Stomach (tissue), 9 donors: ENCODE measurements around the gene OR51D1. TPM values are rescaled to one million over a fixed set of nuclear protein-coding genes. Genes with fewer than 3 reads are reported as not detected.

Experiments
- DNase-seq, 2 donors: peaks; one replicate each; pipeline versions ENCODE4 v3.0.0 to v3.0.0-alpha.2; 2013 to 2019
- H3K27ac ChIP-seq, 5 donors: fragments of 200-600 bp in 4 of 5; sonication (generic) in 4 of 5; one replicate each; pipeline ENCODE4 v1.5.1; 2013 to 2019; ENCODE audit warnings: mild to moderate bottlenecking in 1 of 5, moderate library complexity in 1 of 5
- H3K27me3 ChIP-seq, 3 donors: fragments of 200-600 bp; sonication (generic); one replicate each; pipeline ENCODE4 v1.5.1; 2017 to 2019; ENCODE audit warnings: mixed run types in 1 of 3
- H3K36me3 ChIP-seq, 4 donors: fragments of 200-600 bp; sonication (generic); 1 replicate in 3 of 4; 2 replicates in 1 of 4; pipeline ENCODE4 v1.5.1; 2016 to 2019
- H3K4me1 ChIP-seq, 4 donors: fragments of 200-600 bp; sonication (generic); one replicate each; pipeline ENCODE4 v1.5.1; 2016 to 2019
- H3K4me3 ChIP-seq, 4 donors: fragments of 200-600 bp; sonication (generic) in 3 of 4; one replicate each; pipeline ENCODE4 v1.5.1; 2016 to 2019; ENCODE audit warnings: mild to moderate bottlenecking in 1 of 4
- H3K9me3 ChIP-seq, 4 donors: fragments of 200-600 bp; sonication (generic); one replicate each; pipeline ENCODE4 v1.5.1; 2016 to 2019
- EP300 ChIP-seq: sonication (generic); formaldehyde crosslinking; IDR thresholded peaks from one replicate; pipeline ENCODE4 v1.6.1; 2017; ENCODE audit warnings: antibody characterized with exemption
- POLR2A ChIP-seq, 4 donors: fragments of 450-650 bp; IDR thresholded peaks; one replicate each; pipeline ENCODE4 v1.6.1; 2016; ENCODE audit warnings: antibody characterized with exemption in 4 of 4, control low read depth in 2 of 4, mild to moderate bottlenecking in 1 of 4, moderate library complexity in 1 of 4
- POLR2AphosphoS5 ChIP-seq, 3 donors: sonication (generic); formaldehyde crosslinking; IDR thresholded peaks; one replicate each; pipeline ENCODE4 v1.6.1; 2016; ENCODE audit warnings: antibody characterized with exemption in 3 of 3
- WGBS, 5 donors: extraction: QIAGEN DNeasy Blood & Tissue Kit in 3 of 5; methylation state at CpG; one replicate each; pipeline versions ENCODE4 v1.1.5 to v1.1.7; 2013 to 2018; 5-methylcytosine and 5-hydroxymethylcytosine counted together
- intact Hi-C: fragments of 100-400 bp; cut with DNase I; formaldehyde crosslinking; loops from one replicate; pipeline ENCODE4 v1.15.1; 2023; ENCODE audit warnings: low total_unique reads
- polyA plus RNA-seq, 3 donors: library from polyadenylated mRNA; stranded (reverse); fragments of 200-250 nt; gene quantifications; one replicate each; pipeline ENCODE4 v1.2.3, GENCODE V29; 2013
- total RNA-seq, 5 donors: library from RNA; depleted of rRNA; stranded (reverse); fragments of >200 nt; gene quantifications; one replicate each; pipeline versions ENCODE4 v1.1.0 to v1.2.3, GENCODE V29; 2014 to 2016
- TF ChIP-seq, protein P1 (sequence below), 7 experiments: fragments of 450-650 bp in 4 of 7; fragments of 200-600 bp in 3 of 7; sonication (generic) in 3 of 7; IDR thresholded peaks; one replicate each; pipeline ENCODE4 v1.5.1; 2016 to 2019; ENCODE audit warnings: antibody characterized with exemption in 7 of 7, control low read depth in 2 of 7, mild to moderate bottlenecking in 1 of 7
- donor health status: healthy with polysubstance abuse.
- donor health status: Bipolar disorder and iron deficiency.
- donor health status: healthy.

The OR51D1 gene
- total and polyA plus RNA-seq, 8 donors = not detected

DNA sequence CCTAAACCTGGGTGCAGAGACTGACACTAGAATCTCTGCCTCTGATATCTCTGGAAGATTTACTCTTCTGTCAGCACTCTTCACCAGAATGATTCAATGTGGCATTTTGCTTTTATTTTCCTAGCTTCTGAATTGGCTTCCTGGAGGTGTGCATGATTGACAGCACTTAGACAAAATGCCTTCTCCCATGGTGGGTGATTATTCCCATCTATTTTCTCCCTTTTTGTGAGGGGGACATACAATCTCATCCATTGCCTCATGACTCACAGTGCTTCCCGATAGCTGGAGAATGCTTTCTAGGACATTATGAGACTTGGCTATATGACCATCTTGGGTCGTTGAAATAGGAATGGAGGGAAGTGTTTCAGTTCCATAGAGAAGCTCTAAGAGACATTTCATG lies 25.3 kb upstream of the OR51D1 start:
- no peaks in the 10 kb centered on the region for H3K36me3 ChIP-seq
- no peak overlapping the region for H3K27ac ChIP-seq
- H3K27me3 ChIP-seq = no peaks in the 10 kb centered on the region
- DNase-seq = no peak
- H3K4me3 ChIP-seq = no peak overlapping the region
- TF ChIP-seq POLR2AphosphoS5 (IDR thresholded peaks at IDR 0.05) (no peak), POLR2A (IDR thresholded peaks at IDR 0.05) (no peak), EP300 (no peak)
- TF ChIP-seq, protein P1, sequence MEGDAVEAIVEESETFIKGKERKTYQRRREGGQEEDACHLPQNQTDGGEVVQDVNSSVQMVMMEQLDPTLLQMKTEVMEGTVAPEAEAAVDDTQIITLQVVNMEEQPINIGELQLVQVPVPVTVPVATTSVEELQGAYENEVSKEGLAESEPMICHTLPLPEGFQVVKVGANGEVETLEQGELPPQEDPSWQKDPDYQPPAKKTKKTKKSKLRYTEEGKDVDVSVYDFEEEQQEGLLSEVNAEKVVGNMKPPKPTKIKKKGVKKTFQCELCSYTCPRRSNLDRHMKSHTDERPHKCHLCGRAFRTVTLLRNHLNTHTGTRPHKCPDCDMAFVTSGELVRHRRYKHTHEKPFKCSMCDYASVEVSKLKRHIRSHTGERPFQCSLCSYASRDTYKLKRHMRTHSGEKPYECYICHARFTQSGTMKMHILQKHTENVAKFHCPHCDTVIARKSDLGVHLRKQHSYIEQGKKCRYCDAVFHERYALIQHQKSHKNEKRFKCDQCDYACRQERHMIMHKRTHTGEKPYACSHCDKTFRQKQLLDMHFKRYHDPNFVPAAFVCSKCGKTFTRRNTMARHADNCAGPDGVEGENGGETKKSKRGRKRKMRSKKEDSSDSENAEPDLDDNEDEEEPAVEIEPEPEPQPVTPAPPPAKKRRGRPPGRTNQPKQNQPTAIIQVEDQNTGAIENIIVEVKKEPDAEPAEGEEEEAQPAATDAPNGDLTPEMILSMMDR (IDR thresholded peaks at IDR 0.05) = no peak
- no peaks in the 10 kb centered on the region for H3K9me3 ChIP-seq
- peaks cover 3 to 25% (median 5%) of the 10 kb centered on the region in 4 donors for H3K4me1 ChIP-seq
- intact Hi-C loops = no loop called here
- 79 to 93% (median 91%) methylated on average over 2 of the region's 2 CpGs for WGBS, 5 donors

DNA sequence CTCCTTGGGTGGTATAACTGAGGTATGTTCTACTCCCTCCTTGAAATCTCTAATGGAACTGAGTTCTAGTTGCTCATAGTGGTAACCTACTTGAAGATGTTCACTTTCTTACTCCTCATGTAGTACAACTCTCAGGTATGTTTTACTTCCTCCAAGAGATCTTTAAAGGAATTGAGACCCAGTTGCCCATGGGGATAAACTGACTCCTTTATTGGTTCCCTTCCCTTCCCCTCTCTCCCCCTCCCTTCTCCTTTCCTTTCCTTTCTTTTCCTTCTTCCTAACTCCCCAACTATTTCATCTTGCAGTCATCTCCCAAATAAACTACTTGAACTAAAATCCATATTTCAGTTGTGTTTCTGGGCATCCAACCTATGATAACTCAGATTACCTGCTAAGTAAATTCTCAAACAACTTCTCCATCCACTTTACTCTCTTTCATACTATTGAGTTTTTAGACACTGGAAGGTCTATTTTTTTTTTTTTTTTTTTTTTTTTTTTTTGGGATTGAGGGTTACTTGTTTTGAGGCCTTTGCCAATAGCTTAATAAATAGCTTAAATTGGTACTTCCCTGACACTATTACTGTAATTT lies 21.3 kb upstream of the OR51D1 start:
- no peak overlapping the region for H3K27ac ChIP-seq
- no peaks in the 10 kb centered on the region for H3K9me3 ChIP-seq
- intact Hi-C loops = no loop called here
- no peaks in the 10 kb centered on the region for H3K4me1 ChIP-seq
- H3K4me3 ChIP-seq = no peak overlapping the region
- H3K36me3 ChIP-seq = no peaks in the 10 kb centered on the region
- DNase-seq = no peak
- TF ChIP-seq POLR2AphosphoS5 (IDR thresholded peaks at IDR 0.05) (no peak), EP300 (no peak), POLR2A (IDR thresholded peaks at IDR 0.05) (no peak)
- TF ChIP-seq, protein P1 (IDR thresholded peaks at IDR 0.05) = no peak
- H3K27me3 ChIP-seq = no peaks in the 10 kb centered on the region

DNA sequence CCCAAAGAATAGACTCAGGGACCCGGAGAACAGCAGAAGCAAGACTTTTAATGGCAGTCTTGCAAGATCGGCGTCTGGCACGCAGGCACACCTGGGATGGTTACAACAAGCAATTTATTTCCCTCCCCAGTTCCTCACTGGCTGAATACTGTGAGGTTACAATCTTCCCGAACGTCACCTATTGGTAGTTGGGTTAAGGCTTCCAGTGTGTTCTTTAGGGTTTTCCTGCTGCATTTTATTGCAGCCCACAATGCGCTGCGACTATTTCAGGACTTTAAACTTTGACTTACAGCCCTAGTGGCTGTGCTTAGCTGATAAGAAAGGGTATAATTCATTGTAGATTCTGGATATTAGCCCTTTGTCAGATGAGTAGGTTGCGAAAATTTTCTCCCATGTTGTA lies 17.8 kb upstream of the OR51D1 start:
- DNase-seq = no peak
- intact Hi-C loops = no loop called here
- no peak overlapping the region for H3K4me3 ChIP-seq
- TF ChIP-seq EP300 (no peak), POLR2AphosphoS5 (IDR thresholded peaks at IDR 0.05) (no peak), POLR2A (IDR thresholded peaks at IDR 0.05) (no peak)
- TF ChIP-seq, protein P1 (IDR thresholded peaks at IDR 0.05) = no peak
- peaks cover 0 to 5% (median 0%) of the 10 kb centered on the region in 4 donors for H3K9me3 ChIP-seq
- H3K36me3 ChIP-seq = no peaks in the 10 kb centered on the region
- no peaks in the 10 kb centered on the region for H3K4me1 ChIP-seq
- H3K27ac ChIP-seq = no peak overlapping the region
- H3K27me3 ChIP-seq = no peaks in the 10 kb centered on the region
- WGBS, 5 donors = 71 to 80% (median 78%) methylated on average over 9 of the region's 9 CpGs

DNA sequence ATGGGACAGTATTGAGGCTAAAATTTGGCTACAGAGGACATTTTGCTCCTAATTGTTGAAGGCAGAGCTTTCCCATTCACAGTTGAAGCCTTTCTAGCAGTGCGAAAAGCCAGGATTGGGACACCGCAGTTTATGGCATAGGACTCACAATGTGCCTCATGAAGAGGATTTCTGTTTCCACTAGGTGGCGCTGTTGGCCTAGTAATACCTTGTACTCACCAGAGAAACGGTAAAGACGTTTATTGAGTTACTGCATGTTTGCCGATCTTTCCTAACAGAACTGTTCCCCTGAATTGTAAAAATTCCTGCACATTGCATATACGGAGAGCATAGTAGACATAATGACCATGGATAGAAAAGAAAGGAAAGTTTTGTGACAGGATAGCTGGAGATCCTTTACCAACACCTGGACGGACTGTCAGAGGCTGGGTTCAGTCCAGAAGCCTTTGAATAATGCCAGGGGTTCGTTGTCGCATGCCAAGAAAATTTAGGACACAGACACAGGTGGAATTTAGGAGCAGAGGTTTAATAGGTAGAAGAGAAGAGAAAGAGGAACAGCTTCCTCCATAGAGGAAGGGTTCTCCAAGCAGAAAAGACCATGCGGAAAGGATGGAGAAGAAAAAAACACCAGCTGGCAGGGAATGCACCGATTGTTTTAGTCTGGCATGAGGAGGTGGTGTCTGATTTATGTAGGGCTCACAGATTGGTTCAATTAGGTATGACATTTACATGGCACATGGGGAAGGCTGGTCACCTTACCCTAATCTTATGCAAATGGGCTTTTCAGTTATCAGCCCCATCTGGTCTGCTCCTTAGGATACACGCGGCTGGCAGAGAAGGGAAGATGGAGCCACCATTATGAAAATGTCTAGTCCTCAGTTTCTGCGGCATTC lies 10.8 kb upstream of the OR51D1 start:
- no peaks in the 10 kb centered on the region for H3K4me1 ChIP-seq
- TF ChIP-seq, protein P1 (IDR thresholded peaks at IDR 0.05) = peak in 5 of 7 experiments; percentile 14 to 53 (median 36)
- TF ChIP-seq POLR2A (IDR thresholded peaks at IDR 0.05) (no peak), POLR2AphosphoS5 (IDR thresholded peaks at IDR 0.05) (no peak), EP300 (no peak)
- DNase-seq = peak; percentile 64 to 79
- intact Hi-C loops = no loop called here
- 37 to 42% (median 39%) methylated on average over 15 of the region's 15 CpGs for WGBS, 5 donors
- H3K4me3 ChIP-seq = no peak overlapping the region
- peaks cover 5 to 23% (median 12%) of the 10 kb centered on the region in 4 donors for H3K9me3 ChIP-seq
- H3K36me3 ChIP-seq = no peaks in the 10 kb centered on the region
- no peak overlapping the region for H3K27ac ChIP-seq
- no peaks in the 10 kb centered on the region for H3K27me3 ChIP-seq
